Mesothelial cell of epicardium (in vitro differentiated cells): ENCODE data around the gene ZNF503. TPM values are rescaled to one million over a fixed set of nuclear protein-coding genes. Genes with fewer than 3 reads are reported as not detected.

Experiments used
- DNase-seq, 2 experiments: peaks; one replicate each; pipeline ENCODE4 v3.0.0; 2021; ENCODE audit warnings: low spot score in 2 of 2; ENCODE audit not compliant: unreplicated experiment in 2 of 2
- H3K27ac Mint-ChIP-seq: 2 replicates; pipeline ENCODE4 v1.8.0; 2021; ENCODE audit warnings: mixed read lengths
- H3K27me3 Mint-ChIP-seq: 2 replicates; pipeline ENCODE4 v1.8.0; 2021; ENCODE audit warnings: low read depth, mixed read lengths
- H3K36me3 Mint-ChIP-seq: 2 replicates; pipeline ENCODE4 v1.8.0; 2021; ENCODE audit warnings: mixed read lengths
- H3K4me1 Mint-ChIP-seq: 2 replicates; pipeline ENCODE4 v1.8.0; 2021; ENCODE audit warnings: mixed read lengths
- H3K4me3 Mint-ChIP-seq: 2 replicates; pipeline ENCODE4 v1.8.0; 2021; ENCODE audit warnings: mild to moderate bottlenecking, moderate library complexity, mixed read lengths
- H3K9me3 Mint-ChIP-seq: 2 replicates; pipeline ENCODE4 v1.8.0; 2021; ENCODE audit warnings: mixed read lengths
- total RNA-seq: library from RNA; stranded (reverse); gene quantifications from 3 replicates; pipeline ENCODE4 v1.2.1, GENCODE V29; 2021
- TF ChIP-seq, protein P1 (sequence below): fragments of 200-600 bp; sonication (generic); IDR thresholded peaks from one replicate; pipeline ENCODE4 v1.5.0; 2021; ENCODE audit warnings: antibody characterized with exemption; ENCODE audit not compliant: unreplicated experiment

Gene ZNF503
- total RNA-seq, 1 donor from 2014 or later, result 58.3 TPM

DNA sequence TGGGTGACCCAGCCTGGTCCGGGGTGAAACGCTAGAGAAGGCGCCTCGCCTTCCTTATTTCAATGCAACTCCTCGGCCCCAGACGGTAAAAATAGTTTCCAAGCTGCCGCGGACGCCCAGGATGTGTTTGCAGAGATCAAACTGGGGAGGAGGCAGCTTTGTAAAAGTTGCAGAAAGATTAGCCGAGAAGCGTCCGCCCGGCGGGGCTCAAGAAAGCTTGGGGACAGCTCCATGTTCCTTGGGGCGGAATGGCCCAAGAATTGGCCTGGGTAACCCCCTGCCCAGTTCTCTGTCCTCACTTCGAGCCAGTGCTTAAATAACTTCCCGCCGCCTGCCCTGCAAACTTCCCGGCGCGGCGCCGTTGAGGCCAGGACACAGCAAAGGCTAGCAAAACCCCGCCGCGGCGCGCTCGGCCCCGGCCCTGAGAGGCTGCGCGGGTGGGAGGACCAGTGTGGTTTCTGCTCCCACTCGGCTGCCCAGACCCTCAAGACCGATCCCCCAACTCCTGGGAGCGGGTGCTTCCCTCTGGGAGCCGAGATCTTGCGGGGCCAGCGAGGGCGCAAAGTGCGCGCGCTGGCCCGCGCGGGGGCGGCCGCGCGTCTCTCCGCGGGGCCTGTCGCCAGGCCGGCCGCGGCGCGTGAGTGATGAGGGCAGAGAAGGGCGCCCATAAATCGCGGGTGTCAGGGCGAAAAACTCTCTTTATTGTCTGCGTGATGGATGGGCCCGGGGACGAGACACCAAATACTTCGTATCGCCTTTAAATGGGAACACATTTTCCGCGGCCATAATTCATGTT is 6.3 kb upstream of the ZNF503 start:
- TF ChIP-seq, protein P1, sequence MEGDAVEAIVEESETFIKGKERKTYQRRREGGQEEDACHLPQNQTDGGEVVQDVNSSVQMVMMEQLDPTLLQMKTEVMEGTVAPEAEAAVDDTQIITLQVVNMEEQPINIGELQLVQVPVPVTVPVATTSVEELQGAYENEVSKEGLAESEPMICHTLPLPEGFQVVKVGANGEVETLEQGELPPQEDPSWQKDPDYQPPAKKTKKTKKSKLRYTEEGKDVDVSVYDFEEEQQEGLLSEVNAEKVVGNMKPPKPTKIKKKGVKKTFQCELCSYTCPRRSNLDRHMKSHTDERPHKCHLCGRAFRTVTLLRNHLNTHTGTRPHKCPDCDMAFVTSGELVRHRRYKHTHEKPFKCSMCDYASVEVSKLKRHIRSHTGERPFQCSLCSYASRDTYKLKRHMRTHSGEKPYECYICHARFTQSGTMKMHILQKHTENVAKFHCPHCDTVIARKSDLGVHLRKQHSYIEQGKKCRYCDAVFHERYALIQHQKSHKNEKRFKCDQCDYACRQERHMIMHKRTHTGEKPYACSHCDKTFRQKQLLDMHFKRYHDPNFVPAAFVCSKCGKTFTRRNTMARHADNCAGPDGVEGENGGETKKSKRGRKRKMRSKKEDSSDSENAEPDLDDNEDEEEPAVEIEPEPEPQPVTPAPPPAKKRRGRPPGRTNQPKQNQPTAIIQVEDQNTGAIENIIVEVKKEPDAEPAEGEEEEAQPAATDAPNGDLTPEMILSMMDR, result no peak
- peak; percentile 39 to 76 for DNase-seq
- Mint-ChIP-seq H3K36me3 (no peaks in the 10 kb centered on the region), H3K4me3 (peak overlapping the region; percentile 78), H3K4me1 (peaks cover 43% of the 10 kb centered on the region), H3K27ac (peak overlapping the region; percentile 87), H3K27me3 (peaks cover 28% of the 10 kb centered on the region), H3K9me3 (no peaks in the 10 kb centered on the region)

DNA sequence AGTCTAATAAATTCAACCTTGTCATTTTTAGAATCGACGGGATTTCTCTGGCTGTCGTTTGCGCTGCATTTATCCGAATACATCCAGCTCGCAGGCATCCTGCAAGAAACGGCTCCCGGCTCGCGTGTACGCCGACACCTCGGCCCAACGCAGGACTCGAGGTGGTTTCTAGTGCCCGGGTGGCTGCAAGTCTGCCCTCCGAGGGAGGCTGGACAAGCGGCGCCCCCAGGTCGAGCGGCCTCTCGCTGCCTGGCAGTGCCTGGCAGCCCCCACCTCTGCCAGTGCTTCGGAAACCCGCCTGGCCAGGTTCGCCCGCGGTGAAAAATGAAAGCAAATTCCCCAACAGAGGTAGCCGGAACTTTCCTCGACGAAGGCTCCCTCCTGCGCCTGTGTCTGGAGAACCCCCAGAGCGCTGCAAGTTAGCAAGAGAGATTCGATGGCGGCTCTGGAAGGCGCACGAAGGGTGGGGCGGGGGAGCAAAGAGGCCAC is 5.7 kb upstream of the ZNF503 start:
- peak in 1 of 2 experiments; percentile 44 for DNase-seq
- peak overlapping the region; percentile 87 for H3K27ac Mint-ChIP-seq
- no peaks in the 10 kb centered on the region for H3K36me3 Mint-ChIP-seq
- TF ChIP-seq, protein P1, result no peak
- H3K4me3 Mint-ChIP-seq, result peak overlapping the region; percentile 62
- peaks cover 43% of the 10 kb centered on the region for H3K4me1 Mint-ChIP-seq
- peaks cover 21% of the 10 kb centered on the region for H3K27me3 Mint-ChIP-seq
- H3K9me3 Mint-ChIP-seq, result no peaks in the 10 kb centered on the region

DNA sequence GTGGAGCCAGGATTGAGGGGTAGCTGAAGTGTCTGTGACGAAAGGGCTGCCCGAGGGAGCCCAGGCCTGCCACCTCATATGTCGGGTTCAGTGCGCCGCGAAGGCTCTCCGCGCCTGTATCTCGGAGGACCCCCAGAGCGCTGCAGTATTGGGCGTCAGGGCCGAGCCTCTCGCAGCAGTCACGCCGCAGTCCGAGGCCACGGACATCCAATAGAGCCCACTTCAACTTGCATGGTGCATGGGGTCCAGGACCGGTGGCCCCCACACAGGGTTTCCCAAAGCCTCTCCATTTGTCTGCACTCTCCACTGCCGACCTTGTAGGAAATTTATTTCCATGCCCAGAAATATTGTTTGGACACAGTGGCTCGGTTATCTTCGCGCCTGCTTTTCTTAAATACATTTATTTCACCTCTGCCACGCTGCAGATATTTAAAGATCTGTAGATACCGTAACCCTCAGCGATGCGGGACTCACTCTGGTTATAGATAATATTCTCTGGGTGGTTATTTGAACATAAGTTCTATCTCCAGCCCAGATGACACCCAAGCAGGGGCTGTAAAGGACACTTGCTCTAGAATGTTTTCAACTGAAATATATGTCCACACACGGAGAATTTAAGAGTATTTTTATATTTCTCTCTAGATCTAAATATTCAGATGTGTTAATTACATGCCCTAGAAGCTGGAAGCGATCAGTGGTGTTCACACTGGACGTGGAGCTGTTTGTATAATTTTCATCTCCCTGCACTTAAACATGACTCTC is 5.1 kb upstream of the ZNF503 start:
- no peak for DNase-seq
- TF ChIP-seq, protein P1, result no peak
- Mint-ChIP-seq H3K9me3 (no peaks in the 10 kb centered on the region), H3K27ac (peak overlapping the region; percentile 91), H3K4me1 (peaks cover 43% of the 10 kb centered on the region), H3K27me3 (peaks cover 17% of the 10 kb centered on the region), H3K36me3 (no peaks in the 10 kb centered on the region), H3K4me3 (peak overlapping the region; percentile 62)

DNA sequence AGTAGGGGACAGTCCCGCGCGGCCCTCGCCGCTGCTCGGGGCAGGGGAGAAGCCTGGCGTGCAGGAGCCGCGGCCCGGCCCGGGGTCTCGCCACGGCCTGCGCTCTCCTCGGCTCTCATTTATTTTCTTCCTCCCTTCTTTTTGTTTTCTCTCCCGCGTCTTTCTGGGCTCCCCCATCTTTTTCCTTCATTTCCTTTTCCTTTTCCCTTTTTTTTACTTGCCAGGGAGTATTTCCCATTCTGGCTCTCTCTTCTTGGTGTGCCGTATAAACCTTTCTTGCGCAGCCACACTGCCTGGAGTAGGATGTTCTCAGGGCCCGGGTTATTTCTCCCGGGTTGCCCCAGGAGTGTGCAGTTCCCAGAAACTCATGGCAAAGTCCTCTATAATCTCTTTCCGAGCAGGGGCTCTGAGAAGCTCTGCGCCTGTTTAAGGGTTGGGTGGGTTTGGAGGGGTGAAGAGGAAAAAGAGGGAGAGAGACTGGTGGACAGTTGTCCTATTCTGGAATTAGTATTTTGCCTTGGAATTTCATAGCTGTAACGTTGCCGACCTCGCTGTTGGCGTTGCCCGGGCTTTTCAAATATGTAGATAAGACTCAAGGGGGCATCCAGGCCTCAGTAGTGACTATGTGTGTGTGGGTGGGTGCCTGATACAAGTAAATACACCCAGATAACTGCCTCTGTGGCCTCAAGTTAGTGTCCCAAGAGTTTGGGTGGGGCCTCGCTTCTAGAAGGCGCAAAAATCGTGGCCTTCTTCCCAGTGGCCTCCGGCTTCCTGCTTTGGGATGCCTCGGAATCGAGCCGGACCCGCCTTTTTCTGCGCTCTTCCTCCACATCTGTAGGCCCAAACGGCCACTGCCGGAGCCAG is 4.3 kb upstream of the ZNF503 start:
- H3K4me1 Mint-ChIP-seq, result peaks cover 43% of the 10 kb centered on the region
- H3K27me3 Mint-ChIP-seq, result peaks cover 9% of the 10 kb centered on the region
- no peaks in the 10 kb centered on the region for H3K9me3 Mint-ChIP-seq
- peak overlapping the region; percentile 80 for H3K4me3 Mint-ChIP-seq
- H3K27ac Mint-ChIP-seq, result peak overlapping the region; percentile 91
- TF ChIP-seq, protein P1, result no peak
- H3K36me3 Mint-ChIP-seq, result no peaks in the 10 kb centered on the region
- DNase-seq, result peak in 1 of 2 experiments; percentile 45
